Stomach (tissue), 4 donors: Measurements from ENCODE around the gene CALN1.

Source experiments
- CTCF ChIP-seq, 7 experiments: fragments of 450-650 bp in 4 of 7; fragments of 200-600 bp in 3 of 7; sonication (generic) in 3 of 7; IDR thresholded peaks; one replicate each; pipeline ENCODE4 v1.5.1; 2016 to 2019; ENCODE audit warnings: antibody characterized with exemption in 7 of 7, control low read depth in 2 of 7, mild to moderate bottlenecking in 1 of 7
- EP300 ChIP-seq: sonication (generic); formaldehyde crosslinking; IDR thresholded peaks from one replicate; pipeline ENCODE4 v1.6.1; 2017; ENCODE audit warnings: antibody characterized with exemption
- POLR2A ChIP-seq, 4 donors: fragments of 450-650 bp; IDR thresholded peaks; one replicate each; pipeline ENCODE4 v1.6.1; 2016; ENCODE audit warnings: antibody characterized with exemption in 4 of 4, control low read depth in 2 of 4, mild to moderate bottlenecking in 1 of 4, moderate library complexity in 1 of 4

DNA sequence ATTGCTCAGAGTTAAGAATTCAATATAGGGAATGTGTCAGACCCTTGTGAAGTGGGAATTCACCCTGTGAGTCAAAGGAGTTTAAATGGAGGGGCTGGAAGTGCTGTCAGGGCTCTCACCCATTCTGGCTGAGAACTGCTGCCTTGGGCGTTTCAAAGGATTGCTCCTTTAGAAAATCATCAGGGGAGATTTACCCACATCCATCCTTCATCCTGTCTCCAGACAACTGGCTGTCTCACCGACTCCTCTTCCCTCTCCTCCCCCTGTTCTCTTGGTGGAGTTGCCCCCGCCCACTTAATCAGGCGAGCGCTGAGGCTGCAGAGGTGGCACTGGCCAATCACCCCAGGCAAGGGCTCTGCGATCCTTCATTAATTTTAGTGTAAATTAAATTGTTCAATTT is 554.8 kb downstream of the CALN1 start:
- TF ChIP-seq EP300 = no peak
- TF ChIP-seq CTCF (IDR thresholded peaks at IDR 0.05) = no peak
- no peak for TF ChIP-seq POLR2A (IDR thresholded peaks at IDR 0.05)
